Germinal center (tissue), 1 donor: ENCODE measurements around the gene KCNIP1.

Experiments used
- DNase-seq: peaks from one replicate; pipeline ENCODE4 v3.0.0; 2012; ENCODE audit warnings: mixed read lengths, low spot score

KCNIP1 gene

DNA sequence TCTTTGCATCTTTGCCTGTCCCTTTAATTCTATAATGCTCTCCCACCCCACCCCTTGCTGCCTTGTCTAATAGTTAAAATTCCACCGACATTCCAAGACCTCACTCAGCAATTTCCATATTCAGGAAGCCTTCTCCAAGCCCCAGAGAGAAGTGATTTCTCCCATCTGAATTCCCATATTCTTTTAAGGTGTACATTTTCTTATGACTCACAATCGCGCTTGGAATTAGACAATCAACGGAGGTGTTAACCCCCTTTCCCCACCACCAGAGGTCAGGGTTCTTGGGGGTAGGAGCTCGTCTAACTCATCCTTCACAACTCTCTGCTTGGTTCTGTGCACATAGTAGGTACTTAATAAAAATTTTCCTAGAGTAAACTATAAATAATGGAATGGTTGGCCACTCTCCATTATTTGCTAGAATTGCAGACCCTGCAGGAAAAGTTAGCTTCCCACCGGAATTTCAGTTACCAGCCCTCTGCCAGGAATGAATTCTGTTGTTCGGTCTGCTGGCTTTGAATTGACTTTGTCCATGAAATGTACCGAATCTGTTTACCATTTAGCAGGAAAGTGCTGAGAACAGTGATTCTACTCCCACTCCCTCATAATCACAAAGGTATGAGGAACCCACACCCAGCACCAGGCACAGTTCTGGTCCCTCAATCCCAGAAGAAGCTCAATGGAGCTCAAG is 5.0 kb downstream of the KCNIP1 start:
- DNase-seq: no peak

DNA sequence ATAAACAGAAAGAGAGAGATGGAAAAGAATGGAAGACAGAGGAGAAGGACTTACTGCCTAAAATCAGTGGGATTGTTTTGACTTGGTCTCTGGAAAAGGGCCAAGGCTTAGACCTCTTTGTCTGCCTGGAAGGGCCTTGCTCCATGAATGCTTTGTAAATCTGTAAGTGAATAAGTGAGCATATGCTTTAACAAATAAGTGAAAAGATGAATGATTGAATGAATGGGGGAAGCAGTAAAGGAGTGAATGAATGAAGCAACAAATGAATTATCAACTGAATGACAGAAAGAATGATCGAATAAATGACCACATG is 5.5 kb downstream of the KCNIP1 start:
- DNase-seq: no peak

DNA sequence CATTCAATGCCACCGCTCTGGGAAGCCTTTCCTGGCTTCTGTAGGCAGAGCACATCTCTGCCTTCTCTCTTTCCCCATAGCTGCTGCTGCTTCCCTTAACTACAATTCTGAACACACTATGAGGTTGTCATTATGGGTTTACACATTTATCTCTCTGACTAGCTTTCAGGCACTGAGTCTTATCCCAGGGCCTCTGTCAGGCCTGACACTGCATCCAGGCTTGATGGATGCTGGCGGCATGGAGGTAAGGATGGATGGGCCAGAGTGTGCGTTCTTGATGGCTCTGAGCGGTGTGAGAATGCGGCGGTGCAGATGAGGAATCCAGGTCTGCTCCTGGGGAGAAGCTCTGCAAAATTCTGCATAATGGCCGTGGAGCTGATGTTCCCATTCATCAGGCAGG is 6.3 kb downstream of the KCNIP1 start:
- DNase-seq: no peak

DNA sequence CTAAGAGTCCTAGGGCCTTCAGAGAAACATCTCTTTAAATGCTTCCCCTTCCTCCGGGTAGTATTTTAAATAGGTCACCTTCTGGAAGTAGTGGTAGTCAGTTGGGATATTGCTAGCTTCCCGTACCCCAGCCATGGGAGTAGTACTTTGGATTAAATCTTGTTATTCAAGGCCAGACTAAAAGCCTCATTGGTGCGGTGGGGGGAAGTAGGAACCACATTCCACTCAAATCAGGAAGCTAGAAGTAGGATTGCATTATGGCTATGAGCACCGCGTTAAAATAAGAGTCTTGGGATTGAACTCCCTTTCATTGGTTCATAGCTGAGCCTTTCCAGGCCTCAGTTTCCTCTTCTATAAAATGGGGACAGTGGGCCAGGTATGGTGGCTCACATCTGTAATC is 6.7 kb downstream of the KCNIP1 start:
- DNase-seq: no peak

DNA sequence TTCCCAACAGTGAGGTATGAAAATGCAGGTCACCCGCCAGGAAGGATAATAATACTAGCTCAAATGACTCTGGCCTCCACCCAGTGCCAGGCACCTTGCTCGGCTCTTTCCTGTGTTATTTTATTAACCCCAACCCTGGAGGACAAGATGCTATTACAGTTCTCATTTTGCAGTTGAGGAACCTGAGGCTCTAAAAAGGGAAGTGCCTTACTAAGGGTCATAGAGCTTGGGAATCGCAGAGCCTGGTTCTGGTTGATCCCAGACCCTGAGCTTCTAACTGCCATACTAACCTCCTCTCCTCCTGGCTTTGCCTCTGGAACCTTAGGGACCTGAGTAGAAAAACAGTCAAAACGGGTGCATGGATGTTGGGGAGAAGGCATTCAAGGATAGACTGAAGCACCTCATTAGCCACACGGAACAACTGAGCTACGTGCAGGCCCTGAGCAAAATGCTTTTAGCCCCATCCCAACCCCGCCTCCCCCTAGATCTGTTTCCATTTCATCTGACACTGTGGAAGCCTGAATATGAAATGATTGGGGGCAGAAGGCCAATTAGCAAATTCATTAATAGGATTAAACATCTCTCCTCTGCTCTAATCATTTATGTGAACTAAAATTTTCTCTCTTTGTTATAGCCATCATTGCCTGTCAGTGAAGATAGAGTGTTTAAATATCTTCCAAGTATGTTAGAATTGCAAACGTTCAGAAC is 7.9 kb downstream of the KCNIP1 start:
- DNase-seq: no peak

DNA sequence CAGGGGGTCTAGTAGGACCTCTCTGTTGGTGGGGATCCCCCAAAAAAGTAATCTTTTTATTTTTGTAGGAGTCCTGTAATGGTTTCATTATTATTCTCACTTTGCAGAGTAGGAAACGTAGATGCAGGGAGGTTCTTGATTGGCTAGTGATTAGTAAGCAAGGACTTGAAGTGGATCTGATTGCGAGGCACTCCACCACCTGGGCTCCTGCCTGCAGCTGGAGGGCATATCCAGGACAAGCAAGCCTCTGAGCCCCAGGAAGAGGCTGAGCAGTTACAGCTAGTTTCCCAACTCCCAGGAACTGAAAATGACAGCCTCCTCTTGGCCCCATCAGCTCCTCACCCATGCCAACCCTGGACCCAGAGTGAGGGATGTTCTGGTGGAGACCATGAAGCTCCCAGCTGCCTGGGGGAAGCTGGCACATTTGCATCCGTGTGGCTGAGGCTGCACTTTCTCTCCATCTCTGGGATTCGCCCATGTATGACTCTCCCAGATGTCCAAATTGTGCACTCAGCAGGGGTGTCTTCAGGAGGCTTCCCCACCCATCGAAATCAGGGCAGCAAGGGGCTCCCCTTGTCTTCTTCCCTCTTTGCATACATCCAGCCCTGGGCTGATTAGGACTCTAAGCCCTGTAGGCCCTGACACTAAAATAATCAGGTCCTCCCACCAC is 10.2 kb downstream of the KCNIP1 start:
- no peak for DNase-seq

DNA sequence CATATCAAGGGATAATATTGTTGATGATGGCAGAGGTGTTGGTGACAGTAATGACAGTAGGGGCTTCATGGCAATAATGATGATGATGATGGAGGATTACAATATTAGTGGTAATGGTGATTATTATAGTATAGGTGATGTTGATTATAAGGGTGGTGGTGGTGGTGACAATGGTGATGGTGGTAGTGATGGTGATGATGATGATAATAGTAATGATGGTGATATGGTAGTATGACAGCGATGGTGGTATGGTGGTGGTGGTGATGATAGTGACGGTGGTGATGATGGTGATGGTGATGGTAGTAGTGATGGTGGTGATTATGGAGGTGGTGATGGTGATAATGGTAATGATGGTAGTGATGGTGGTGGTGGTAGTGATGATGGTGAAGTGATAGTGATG is 13.6 kb downstream of the KCNIP1 start:
- DNase-seq: no peak

DNA sequence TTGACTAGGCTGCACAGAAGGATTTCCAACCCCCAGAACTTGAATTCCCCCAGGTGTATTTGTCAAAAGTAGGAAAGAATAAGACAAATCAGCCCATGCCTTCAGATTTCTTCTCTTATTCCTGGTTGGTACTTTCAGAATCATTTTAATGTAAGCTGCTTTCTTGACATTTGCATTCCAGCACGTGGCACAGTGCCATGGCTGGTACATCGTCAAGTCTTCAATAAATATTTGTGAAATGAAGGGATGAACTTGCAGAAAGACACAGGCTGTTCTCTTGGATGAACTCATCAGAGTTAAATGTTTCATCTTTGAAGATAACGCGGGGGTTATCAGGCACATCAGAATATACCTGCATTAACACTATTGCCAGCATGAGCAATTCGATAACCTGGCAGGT is 14.5 kb downstream of the KCNIP1 start:
- no peak for DNase-seq

DNA sequence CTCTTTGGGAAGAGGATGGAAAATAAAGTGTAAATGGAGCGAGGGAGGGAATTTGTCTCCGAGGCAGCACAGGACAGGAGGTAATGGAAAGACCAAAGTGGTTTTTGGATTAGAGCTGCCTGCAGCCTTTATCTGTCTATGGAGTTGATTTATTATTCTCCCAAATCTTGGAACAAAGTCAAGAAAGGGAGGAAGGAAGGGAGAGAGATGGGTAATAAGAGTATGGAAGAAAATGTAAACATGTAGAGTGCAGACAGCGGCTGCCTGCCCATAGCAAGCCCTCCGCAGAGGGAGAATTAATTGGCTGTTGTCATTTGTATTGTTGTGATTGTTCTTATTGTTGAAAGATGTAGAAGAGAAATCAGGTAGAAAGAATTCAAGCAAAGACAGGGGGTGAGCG is 15.7 kb downstream of the KCNIP1 start:
- DNase-seq: no peak

DNA sequence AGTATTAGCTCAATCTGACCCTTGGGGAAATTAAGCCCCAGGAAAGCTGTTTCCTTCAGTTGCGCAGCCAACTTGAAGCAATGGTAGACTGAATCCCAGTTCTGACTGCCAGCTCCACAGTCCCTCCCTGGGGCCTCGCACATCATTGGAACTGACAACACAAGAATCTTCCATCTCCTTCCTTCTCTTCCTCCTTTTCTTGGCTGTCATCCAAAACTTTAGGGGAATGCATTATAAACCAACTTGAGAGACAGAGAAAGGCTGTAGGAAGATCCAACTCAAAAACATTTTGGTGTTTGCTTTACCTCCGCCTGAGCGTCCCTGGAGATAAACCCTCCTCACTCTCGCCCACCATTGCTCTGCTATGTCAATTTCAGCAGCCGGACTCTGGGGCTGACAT is 16.6 kb downstream of the KCNIP1 start:
- DNase-seq: no peak

DNA sequence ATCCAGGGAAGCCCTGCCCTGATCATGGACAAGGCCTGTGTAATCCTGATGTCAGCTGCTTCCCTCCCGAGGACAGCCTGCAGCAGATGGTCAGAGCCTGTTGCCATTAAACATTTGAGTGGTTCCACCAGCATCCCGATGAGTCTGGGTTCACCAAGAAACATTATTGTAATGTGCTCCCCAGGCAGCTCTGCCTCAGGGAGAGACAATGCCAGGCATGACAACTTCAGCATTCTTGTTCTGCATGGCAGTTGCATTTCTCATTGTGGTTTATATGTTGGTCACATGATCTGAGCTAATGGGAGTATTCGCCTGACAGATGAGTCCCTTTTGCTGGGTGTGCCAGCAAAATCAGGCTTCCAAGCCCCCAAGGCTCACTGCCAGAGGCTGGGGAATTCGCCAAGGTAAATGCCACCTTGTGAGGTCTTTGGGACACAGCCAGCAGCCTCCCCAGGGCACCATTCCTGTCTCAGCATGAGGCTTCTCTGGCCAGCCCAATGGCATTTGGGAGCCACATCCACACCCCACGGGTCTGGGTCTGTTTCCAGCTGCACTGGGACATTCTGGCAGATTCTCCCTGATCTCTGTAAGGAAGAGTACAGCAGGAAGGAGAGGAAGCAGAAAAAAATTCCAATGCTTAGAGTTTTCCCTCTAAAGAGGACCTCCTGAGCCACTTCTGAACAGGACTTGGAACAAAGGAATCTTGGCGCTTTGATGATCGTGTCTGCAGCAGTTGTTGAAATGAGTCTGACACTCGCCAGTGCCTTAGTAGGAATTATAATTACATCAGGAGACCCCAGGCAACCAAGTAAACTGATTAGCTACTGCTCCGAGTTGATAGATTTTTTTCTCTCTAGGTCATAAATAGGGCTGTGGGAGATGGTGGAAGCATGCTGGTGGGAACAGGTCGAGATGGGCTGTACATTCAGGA is 18.7 kb downstream of the KCNIP1 start:
- DNase-seq: no peak

DNA sequence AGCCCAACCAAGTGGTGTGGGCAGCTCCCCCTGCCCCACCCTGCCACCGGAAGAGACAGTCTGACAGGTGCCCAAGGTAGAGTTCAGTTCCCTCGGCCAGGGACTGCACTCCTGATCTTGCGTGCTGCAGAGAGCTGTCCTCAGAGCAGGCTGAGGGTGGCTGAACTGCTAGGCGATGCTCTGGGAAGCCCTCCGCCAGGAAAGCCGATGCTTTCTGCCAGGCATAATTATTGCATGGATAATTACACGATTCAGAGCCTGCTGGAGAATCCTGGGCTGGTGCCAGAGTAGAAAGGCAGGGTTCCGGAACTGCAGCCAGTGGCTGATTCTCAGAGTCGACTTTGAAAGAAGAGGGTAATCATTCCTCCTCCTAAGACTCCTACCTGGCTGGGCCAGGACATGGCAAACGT is 19.3 kb downstream of the KCNIP1 start:
- no peak for DNase-seq

DNA sequence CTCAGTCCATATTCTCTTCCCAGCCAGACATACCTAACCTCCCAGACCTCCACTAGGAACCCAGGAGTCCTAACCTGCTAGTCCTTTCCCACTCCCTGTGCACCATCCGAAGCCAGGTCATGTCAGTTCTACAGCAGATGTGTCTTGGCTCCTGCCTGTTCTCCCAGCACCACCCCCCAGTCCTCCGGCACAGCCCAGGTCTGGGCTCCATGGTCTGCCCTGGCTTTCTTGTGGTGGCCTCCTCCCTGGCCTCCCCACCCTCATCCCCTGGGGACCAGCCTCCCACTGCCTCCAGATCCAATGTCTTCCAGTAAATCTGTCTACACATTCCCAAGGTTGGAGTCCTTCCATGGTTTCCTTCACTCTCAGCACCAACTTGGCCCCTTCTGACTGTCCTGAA is 20.0 kb downstream of the KCNIP1 start:
- DNase-seq: no peak

DNA sequence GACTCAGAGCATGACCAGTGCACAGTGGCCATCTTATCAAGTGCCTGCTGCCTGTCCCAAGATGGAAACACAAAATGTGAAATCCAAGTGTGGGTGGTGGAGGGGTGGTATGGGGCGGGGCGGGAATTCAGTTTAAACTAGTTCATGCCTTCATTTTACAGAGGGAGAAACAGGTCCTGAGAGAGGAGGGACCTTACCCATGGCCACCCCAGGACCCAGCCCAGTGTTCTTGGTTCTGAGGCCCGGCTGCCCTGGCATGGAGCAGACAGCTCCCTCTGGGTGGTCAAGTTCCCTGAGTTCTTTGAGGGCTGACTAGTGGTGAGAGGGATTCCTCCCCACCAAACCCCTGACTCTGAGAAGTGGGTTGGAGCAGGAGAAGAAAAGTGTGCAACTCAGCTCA is 20.8 kb downstream of the KCNIP1 start:
- DNase-seq: no peak

DNA sequence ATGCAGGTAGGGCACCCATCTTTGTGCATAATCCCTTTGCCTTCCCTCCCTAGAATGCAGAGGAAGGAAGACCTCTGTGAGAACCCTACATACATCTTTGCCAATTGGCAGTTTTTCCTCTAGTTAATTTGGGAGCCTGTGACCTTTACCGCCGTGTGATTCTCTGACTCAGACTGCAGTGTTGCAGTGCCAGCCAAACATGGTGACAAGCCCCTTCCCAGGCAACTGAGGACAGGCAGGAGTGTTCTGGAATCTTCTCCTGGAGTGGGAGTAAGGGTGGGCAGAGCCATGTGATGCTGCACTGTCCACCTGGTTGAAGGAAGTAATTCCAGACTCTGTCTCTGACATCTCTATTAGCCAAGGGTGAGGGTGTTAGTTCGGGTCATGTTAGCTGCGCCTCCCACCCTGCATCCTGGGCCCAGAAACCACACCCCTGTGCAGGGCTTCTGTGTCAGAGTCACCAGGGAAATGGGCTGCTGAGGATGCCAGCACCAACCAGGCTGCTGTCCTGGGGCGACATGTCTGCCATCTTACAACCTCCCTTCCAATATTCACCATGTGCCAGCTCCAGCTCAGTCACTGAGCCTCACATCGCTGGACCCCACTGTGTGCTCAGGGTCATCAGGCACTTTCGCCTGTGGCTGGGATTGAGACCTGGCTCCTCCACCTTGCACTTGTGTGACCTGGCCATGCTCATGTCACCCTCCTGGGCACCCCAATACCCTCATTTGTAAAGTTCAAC is 21.8 kb downstream of the KCNIP1 start:
- no peak for DNase-seq

DNA sequence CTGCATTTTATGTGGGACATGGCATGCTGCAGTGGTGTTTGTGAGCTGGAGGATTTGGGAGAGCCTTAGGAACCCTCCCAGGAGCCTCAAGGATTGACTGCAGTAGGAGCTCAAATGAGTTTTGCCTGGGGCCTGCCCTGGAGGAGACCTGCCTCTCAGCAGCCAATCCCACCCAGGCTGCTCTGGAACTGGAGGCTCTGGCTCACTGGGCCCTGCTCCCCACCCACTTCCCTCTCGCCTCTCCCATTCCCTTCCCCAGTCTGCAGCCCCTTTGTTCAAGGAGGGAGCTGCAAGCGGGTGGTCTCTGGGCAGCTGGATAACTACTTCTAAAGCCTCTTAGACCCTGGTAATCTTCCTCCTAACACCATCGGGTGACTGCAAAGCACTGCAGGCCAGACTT is 24.2 kb downstream of the KCNIP1 start:
- no peak for DNase-seq

DNA sequence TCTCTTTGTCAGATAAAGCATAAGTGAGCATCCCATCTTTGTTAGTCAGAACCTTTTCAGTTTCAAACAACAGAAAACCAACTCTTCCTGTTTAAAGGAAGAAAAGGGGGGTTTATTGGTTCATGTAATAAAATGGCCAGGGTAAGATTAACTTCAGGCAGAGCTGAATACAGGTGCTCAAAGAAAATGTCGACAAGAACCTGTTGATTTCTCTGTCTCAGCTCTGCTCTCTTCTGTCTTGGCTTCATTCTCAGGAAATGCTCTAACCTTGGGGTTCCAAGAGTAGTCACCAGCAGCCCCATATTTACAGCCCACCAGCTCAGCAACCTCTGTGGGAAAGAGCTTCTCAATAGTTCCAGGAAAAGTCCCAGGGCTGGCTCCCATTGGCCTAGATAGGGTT is 25.2 kb downstream of the KCNIP1 start:
- DNase-seq: no peak

DNA sequence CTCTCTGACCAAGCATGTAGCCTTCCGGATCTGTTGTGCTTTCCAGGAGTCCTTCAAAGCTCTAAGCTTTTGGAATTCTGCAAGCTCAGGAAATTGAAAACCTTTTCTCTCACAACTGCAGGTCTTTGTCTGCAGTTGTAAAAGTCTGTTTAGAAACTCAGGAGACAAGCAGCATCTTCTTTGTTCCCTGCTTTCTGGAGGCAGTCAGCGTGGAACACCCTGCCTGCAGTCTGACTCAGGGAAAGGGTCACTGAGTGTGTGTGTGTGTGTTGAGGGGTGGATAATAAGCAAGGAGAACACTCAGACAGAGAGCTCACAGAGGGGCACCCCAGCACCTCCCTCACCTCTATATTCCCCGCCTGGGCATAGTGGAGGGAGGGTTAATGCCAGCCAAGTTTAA is 29.1 kb downstream of the KCNIP1 start:
- no peak for DNase-seq

DNA sequence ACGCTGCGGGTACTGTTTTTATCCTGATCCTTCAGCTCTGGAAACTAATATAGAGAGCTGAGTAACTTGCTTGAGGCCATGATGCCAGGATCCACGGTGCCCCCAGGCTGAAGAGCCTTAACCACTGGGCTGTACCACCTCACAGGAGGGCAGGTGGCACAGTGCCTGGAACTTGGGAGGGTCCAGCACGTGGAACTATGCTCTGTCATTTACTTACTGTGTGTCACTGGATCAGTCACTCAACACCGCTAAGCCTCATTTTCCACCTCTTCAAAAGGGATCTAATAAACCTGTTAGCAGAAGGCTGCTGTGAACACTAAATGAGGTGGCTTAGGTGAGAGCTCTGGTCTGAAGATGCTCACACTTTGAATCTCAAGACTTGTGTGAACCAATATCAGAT is 29.6 kb downstream of the KCNIP1 start:
- DNase-seq: no peak

DNA sequence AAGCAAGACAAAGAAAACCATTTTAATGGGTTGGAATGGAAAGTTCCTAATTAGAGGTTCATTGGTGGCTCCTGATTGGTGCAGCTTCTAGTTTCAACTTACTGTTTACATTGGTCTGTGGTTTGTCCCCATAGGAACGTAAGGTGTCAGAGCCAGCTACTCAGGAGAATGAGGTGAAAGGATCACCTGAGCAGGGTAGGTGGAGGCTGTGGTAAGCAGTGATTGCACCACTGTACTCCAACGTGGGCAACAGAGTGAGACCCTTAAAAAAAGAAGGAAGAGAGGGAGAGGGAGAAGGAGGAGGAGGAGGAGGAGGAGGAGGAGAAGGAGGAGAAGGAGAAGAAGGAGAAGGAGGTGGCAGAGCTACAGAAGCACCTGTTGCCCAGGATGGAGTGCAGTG is 30.4 kb downstream of the KCNIP1 start:
- DNase-seq: no peak

DNA sequence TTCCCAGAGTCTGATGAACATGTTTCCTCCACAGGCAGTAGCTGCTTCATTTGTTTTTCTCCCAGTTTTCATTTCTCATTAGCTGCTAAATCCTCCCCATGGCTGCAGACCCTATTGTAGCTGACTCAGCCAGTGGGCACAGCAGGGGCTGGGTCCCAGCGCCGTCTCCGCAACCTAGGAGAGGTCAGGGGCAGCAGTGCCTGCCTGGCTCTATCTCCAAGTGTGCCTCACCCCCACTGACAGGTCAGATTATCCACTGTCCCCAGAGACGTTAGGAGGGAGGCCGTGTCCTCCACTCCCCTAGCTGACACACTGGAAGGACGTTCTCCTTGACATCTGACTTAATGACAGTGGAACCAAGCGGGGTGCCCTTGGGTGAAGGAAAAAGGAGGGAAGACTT is 31.1 kb downstream of the KCNIP1 start:
- no peak for DNase-seq

DNA sequence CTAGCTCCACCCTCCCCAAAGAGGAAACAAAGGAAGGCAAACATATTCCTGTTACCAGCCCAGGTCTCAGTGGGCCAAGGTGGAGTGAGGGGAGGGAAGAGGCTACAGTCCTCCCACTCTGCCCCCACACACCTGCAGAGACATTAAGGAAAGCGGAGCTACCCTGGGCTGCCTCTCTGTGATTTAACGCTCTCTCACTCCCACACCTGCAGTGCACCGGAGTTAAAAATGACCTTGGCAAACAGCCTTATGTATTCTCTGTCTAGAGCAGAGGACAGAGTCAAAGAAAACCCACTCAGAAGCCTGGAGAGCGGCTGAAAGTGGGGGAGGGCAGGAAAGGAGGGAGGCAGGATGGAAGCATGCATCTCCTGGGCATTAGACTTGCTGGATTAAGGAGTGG is 32.7 kb downstream of the KCNIP1 start:
- no peak for DNase-seq
